Measurements from ENCODE around the gene MICU2. TPM values are rescaled to one million over a fixed set of nuclear protein-coding genes. Genes with fewer than 3 reads are reported as not detected.

Gene MICU2
- total RNA-seq, 2 experiments from 2014 or later = 25.4 to 28.4 TPM

DNA sequence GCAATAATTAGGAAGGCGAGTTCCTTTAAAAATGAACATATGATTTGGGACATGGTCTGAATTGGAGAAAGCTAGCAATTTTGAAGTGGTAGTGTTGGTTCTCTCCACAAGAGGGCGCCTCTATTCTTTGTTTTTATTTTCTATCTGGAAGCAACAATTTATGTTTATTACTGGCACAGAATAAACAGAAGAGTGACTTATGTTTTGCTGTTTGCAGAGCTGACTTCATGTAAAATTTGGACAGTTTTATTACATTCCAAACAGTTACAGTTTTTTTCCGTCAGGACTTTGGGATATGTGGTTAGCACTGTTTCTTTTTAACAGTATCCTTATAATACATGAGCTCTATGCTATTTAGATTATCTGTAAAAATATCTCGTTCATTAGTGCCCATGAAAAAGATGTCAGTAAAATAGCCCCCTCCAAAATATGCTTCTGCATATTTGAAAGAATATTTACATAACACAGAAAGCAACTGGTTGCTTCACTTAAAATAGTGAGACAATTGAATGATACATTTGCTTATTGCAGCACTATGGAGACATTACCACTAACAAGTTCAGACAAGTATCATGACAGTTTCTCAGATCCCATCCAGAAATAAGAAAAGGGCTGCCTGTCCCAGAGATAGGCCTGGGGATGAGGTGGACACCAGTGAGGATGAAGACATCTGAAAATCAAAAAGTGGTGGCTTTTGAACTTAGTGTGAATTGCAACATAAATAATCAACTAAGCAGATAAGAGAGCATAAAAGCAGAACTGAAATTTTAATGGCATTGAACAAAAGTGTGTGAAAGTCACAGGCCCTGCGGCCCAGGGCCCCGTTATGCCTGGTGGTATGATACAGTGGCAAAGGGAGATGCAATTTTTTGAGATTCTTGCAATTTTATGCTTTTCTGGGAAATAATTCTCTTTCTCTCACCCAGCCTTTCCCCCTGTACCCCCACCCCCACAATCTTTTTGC, 34.6 kb upstream of the MICU2 start:
- Mint-ChIP-seq H3K27ac (no peak overlapping the region), H3K4me1 (ENCODE audit: low read depth) (no peaks in the 10 kb centered on the region), H3K9me3 (no peaks in the 10 kb centered on the region), H3K27me3 (peaks cover 19% of the 10 kb centered on the region), H3K36me3 (ENCODE audit: low read depth) (no peaks in the 10 kb centered on the region), H3K4me3 (no peak overlapping the region)
- ChIA-PET POLR2A (interaction anchor here (1.0 to 3.3 kb wide), 6 partner anchors 31 to 640 kb away, joined by 4 to 20 read pairs (median 5); partner anchors contain the start of genes FGF9 and MICU2), CTCF (interaction anchor here (0.6 to 1.8 kb wide), 22 partner anchors 8 to 660 kb away, joined by 3 to 13 read pairs (median 3); partner anchors contain the start of genes FGF9 and MICU2)
- H3K9me3 ChIP-seq (ENCODE audit: control insufficient read depth in 1 of 2, insufficient read depth in 1 of 2, low read length in 2 of 2) = no peaks in the 10 kb centered on the region
- no peak overlapping the region for H3K27ac ChIP-seq (ENCODE audit: low read depth in 1 of 2, low read length in 2 of 2)
- no peaks in the 10 kb centered on the region for H3K4me1 ChIP-seq (ENCODE audit: insufficient read depth, low read length)
- no peak overlapping the region for H3K4me3 ChIP-seq (ENCODE audit: low read length)
- intact Hi-C loops (cut with DNase I, micrococcal nuclease) = loop anchor here (1.0 to 10.0 kb wide), 10 partner anchors 34 to 1384 kb away; partner anchors contain the start of gene FGF9 (in 1 of the 2)
- H3K27me3 ChIP-seq (ENCODE audit: control insufficient read depth in 1 of 2, insufficient read depth in 2 of 2, low read length in 2 of 2) = peaks cover 0 to 8% of the 10 kb centered on the region in 2 experiments
- no peaks in the 10 kb centered on the region for H3K36me3 ChIP-seq (ENCODE audit: insufficient read depth, low read length)
- DNase-seq = peak in 9 of 14 experiments; percentile 8 to 67 (median 20)
- TF ChIP-seq CTCF (IDR thresholded peaks at IDR 0.05) = peak; percentile 96
- ATAC-seq (ENCODE audit: poor library complexity) = no peak

DNA sequence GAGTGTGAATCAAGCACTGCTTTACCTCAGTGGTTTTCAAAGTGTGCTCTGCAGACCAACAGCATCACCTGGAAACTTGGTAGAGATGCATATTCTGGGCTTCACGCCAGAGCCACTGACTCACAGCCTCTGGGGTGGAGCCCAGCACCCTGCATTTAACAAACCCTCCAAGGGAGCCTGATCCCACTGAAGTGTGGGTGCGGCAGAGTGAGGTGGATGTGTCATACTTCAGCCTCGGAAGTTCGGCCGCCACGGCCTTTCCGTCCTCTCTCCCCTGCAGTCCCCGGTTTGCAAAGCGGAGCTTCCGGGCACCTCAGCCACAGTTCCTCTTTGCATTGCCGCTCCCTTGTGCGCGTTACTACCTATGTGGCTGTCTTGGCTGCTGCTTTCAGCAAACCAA, 33.3 kb upstream of the MICU2 start:
- Mint-ChIP-seq H3K9me3 (no peaks in the 10 kb centered on the region), H3K4me1 (ENCODE audit: low read depth) (no peaks in the 10 kb centered on the region), H3K36me3 (ENCODE audit: low read depth) (no peaks in the 10 kb centered on the region), H3K27me3 (peaks cover 19% of the 10 kb centered on the region), H3K27ac (no peak overlapping the region), H3K4me3 (peak overlapping the region; percentile 42)
- no peaks in the 10 kb centered on the region for H3K36me3 ChIP-seq (ENCODE audit: insufficient read depth, low read length)
- peak in 11 of 14 experiments; percentile 7 to 48 (median 27) for DNase-seq
- peaks cover 0 to 8% of the 10 kb centered on the region in 2 experiments for H3K27me3 ChIP-seq (ENCODE audit: control insufficient read depth in 1 of 2, insufficient read depth in 2 of 2, low read length in 2 of 2)
- no peak overlapping the region for H3K4me3 ChIP-seq (ENCODE audit: low read length)
- ChIA-PET POLR2A (interaction anchor here (1.0 to 3.3 kb wide), 4 partner anchors 33 to 641 kb away, joined by 4 to 20 read pairs (median 9); partner anchors contain the start of genes FGF9 and MICU2), CTCF (interaction anchor here (1.4 to 1.8 kb wide), 5 partner anchors 28 to 642 kb away, joined by 3 to 13 read pairs (median 5); partner anchors contain the start of gene FGF9)
- H3K27ac ChIP-seq (ENCODE audit: low read depth in 1 of 2, low read length in 2 of 2) = no peak overlapping the region
- no peaks in the 10 kb centered on the region for H3K9me3 ChIP-seq (ENCODE audit: control insufficient read depth in 1 of 2, insufficient read depth in 1 of 2, low read length in 2 of 2)
- TF ChIP-seq CTCF (IDR thresholded peaks at IDR 0.05) = no peak
- intact Hi-C loops (cut with DNase I, micrococcal nuclease) = loop anchor here (5.0 to 10.0 kb wide), 8 partner anchors 35 to 1385 kb away; partner anchors contain the start of gene FGF9 (in 1 of the 2)
- peak; percentile 61 for ATAC-seq (ENCODE audit: poor library complexity)
- no peaks in the 10 kb centered on the region for H3K4me1 ChIP-seq (ENCODE audit: insufficient read depth, low read length)

- Histone ChIP-seq H3K27ac (ENCODE audit: low read depth in 1 of 2, low read length in 2 of 2) (no peak overlapping the region), H3K36me3 (ENCODE audit: insufficient read depth, low read length) (no peaks in the 10 kb centered on the region), H3K9me3 (ENCODE audit: control insufficient read depth in 1 of 2, insufficient read depth in 1 of 2, low read length in 2 of 2) (no peaks in the 10 kb centered on the region), H3K27me3 (ENCODE audit: control insufficient read depth in 1 of 2, insufficient read depth in 2 of 2, low read length in 2 of 2) (peaks cover 0 to 3% of the 10 kb centered on the region in 2 experiments), H3K4me3 (ENCODE audit: low read length) (no peak overlapping the region), H3K4me1 (ENCODE audit: insufficient read depth, low read length) (no peaks in the 10 kb centered on the region)
- ChIA-PET POLR2A (interaction anchor here (2.3 to 3.3 kb wide), 2 partner anchors 33 to 37 kb away, joined by 6 to 20 read pairs; partner anchors contain the start of gene FGF9), CTCF (interaction anchor here (0.8 kb wide), 1 partner anchor 45 kb away, joined by 3 read pairs; no protein-coding TSS in a partner anchor)
- peaks cover 21% of the 10 kb centered on the region for H3K27me3 Mint-ChIP-seq
- no peaks in the 10 kb centered on the region for H3K36me3 Mint-ChIP-seq (ENCODE audit: low read depth)
- intact Hi-C loops (cut with DNase I, micrococcal nuclease) = loop anchor here (1.0 to 10.0 kb wide), 9 partner anchors 36 to 1386 kb away; partner anchors contain the start of gene FGF9 (in 1 of the 2)
- ATAC-seq (ENCODE audit: poor library complexity) = no peak
- no peak overlapping the region for H3K27ac Mint-ChIP-seq
- TF ChIP-seq CTCF (IDR thresholded peaks at IDR 0.05) = no peak
- H3K9me3 Mint-ChIP-seq = peaks cover 3% of the 10 kb centered on the region
- H3K4me3 Mint-ChIP-seq = no peak overlapping the region
- DNase-seq = no peak
- H3K4me1 Mint-ChIP-seq (ENCODE audit: low read depth) = no peaks in the 10 kb centered on the region
Observed at GRCh38 chr13:21636656-21637055, 32.7 kb upstream of the MICU2 start.

All from CD4-positive, alpha-beta T cell (primary cell).